Fibroblast of peridontal ligament (primary cell): ENCODE results near the gene COL1A1.

ENCODE experiments used
- DNase-seq: peaks from one replicate; pipeline ENCODE4 v3.0.0-alpha.2; 2010; ENCODE audit errors: extremely low read depth

COL1A1 gene

DNA sequence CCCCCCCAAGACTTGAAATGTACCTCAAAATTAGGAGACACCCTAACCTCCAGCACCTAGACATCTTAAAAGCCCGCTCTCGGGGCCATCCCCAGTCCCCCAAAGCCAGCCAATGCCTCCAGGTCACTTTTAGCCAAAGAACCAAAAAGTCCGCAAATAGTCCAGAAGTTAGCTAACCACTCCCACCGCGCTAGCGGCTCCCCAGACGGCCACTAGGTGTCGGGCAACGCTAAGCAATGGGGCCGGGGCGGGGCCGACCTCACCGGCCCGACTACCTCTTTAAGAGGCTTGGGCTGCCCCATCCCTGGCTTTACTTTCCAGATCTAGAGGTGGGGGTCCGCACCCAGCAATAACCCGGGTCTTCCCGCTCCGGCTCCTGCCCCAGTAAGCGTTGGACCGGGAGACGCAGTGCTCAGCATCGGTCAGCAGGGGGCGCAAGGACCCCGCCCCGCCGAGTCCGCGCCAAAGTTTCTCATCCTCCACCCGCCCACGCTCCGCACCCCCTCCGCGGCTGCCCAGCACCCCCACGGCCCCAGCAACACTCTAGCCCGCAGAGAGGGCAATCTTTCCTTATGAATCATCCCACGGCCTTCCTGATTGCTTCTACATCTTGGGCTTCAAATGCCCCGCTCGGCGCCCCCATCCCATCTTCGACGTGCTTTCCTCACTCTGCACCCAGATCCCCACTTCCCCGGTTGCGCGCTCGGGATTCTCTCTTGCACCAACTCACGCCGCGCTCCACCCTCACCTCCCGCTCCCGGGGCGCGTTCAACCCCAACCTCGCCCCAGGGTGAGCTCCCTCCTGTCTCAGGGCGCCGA is 765 bp downstream of the COL1A1 start:
- DNase-seq = peak; percentile 89

DNA sequence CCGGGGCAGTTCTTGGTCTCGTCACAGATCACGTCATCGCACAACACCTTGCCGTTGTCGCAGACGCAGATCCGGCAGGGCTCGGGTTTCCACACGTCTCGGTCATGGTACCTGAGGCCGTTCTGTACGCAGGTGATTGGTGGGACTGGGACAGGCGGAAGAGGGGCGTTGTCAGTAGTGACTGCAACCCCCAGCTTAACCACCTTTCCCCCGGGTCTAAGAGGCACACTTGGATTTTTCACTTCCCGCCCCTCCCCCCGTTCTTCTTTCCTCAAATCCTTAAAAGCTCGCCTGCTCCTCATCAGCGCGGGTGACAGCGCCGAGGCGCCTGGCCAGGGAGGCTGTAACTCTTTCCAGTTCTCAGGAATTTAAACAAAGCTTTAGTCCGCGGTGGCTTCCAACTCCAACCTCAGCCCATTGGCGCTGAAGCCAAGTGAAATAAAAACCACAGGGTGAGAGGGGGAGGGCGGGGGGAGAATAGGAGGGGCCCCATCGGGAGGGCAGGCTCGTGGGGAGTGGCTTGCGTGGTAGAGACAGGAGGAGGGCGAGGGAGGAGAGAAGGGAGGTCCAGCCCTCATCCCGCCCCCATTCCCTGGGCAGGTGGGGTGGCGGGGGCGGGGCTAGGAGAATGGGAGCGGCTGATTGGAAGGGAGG is 1.5 kb downstream of the COL1A1 start:
- DNase-seq = peak; percentile 96

DNA sequence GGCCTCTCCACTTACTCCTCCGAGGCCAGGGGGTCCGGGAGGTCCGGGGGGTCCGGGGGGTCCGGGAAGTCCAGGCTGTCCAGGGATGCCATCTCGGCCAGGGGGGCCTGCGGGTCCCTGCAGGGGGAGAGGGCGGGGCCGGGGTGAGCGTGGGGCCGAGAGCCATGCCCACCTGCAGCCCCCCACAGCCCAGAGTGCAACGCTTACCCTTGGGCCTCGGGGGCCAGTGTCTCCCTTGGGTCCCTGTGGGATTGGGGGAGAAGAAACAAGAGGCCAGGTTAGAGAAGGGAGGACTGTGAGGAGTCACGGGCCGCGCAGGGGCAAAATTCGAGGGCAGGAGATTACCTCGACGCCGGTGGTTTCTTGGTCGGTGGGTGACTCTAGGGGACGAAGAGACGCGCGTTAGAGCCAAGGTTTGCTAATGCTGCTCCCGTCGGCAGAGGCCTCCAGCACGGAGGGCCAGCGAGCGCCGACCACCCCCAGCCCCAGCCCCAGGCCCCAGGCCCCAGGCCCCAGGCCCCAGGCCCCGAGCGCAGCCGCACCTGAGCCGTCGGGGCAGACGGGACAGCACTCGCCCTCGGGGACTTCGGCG is 2.1 kb downstream of the COL1A1 start:
- DNase-seq = peak; percentile 30

- peak; percentile 70 for DNase-seq
Observed at GRCh38 chr17:50198026-50198669, 3.3 kb downstream of the COL1A1 start.

GRCh38 chr17:50196826-50197225 is 4.6 kb downstream of the COL1A1 start:
- peak; percentile 73 for DNase-seq

DNA sequence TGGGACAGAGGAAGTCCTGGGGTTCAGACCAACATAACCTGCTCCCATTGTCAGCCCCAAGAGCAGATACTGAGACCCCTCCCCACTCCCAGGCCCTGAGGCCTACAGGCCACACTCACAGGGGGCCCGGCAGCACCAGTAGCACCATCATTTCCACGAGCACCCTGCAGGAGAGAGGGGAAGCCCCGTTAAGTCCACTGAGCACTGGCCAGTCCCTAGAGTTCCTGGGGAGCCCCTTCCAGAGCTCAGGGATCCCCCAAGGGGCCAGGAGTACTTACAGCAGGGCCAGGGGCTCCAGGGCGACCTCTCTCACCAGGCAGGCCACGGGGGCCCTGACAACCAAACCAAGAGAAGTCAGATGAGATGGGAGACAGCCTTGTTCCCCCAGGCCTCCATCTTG is 5.4 kb downstream of the COL1A1 start:
- DNase-seq = no peak

DNA sequence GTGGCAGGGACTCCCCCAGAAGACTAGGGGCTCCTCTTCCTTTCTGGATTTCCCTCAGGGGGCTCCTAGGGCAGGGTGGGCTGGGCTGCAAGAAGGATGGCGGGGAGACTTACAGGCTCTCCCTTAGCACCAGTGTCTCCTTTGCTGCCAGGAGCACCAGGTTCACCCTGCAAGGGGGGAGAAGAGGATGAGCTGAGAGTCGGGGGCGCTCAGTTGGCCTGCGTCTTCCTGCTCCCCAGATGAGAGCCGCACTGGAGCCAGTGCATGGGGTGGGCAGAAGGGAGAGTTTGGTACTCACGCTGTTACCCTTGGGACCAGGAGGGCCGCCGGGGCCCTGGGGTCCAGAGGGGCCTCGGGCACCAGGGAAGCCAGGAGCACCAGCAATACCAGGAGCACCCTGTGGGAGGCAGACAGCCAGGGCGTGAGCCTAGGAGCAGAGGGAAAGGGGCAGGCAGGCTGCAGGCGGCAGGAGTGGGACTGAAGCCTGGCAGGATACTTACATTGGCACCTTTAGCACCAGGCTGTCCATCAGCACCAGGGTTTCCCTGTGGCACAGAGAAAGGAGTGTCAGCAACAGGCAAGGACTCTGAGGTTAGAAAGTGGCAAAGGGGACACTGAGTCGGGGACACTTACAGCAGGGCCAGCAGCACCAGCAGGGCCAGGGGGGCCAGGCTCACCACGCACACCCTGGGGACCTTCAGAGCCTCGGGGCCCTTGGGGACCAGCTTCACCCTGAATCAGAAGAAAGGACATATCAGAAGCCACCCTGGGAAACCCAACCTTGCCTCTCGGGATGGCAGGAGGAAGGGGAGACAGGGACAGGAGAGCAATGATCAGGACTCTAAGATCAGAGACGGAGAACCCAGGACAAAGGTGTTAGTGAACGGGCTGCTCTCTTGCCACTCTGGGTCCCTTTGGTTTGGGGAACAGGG is 6.2 kb downstream of the COL1A1 start:
- peak; percentile 62 for DNase-seq

DNA sequence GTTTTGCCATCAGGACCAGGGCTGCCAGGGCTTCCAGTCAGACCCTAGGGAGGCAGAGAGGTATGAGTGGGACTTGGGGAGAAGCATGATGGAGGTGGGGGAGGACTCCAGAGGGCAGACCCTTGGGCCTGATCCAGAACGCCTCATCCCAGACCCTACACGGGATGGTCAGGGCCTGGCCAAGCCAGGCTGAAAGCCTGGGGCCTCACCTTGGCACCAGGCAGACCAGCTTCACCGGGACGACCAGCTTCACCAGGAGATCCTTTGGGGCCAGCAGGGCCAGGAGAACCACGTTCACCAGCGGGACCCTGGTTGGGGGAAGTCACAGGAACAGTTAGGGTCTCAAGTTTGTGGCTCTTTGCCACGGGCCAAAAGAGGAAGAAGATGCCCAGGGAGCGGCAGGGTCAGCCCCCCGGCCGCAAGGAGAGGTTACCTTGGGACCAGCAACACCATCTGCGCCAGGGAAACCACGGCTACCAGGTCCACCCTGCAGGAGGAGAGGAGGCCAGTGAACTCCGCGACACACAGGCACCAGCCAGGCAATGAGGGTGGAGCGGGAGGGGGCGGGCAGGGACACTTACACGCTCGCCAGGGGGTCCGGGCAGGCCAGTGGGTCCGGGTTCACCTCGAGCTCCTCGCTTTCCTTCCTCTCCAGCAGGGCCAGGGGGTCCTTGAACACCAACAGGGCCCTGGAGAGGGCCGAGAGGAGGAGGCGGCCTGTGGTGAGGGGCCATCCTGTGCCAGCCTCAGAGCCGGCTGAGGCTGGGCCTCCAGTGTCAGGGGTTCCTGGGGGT is 7.1 kb downstream of the COL1A1 start:
- no peak for DNase-seq

DNA sequence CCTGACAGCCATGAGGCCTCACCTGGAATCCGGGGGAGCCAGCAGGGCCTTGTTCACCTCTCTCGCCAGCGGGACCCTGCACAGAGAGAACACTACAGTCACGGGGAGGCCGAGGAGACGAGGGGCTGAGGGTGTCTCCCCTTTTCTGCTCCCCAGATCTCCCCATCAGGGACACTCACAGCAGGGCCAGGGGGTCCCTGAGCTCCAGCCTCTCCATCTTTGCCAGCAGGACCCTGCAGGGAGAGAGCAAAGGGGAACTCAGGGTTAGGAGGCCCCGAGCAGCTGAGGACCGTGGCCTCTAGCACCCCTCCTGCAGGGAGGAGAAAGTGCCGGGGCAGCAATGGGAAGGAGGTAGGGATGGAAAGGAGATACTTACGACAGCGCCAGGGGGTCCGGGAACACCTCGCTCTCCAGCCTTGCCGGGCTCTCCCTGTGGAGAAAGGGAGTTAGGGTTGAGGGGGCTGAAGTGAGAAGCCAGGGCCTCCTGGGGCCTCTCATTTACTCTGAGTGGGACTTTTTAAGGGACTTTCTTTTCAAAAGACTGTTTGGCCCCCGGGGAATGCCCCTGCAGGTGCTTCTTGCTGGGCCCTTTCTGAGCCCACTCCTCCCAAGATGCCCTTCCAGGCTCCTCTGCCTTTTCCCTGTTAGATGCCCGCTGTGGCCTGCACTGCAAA is 8.7 kb downstream of the COL1A1 start:
- no peak for DNase-seq

DNA sequence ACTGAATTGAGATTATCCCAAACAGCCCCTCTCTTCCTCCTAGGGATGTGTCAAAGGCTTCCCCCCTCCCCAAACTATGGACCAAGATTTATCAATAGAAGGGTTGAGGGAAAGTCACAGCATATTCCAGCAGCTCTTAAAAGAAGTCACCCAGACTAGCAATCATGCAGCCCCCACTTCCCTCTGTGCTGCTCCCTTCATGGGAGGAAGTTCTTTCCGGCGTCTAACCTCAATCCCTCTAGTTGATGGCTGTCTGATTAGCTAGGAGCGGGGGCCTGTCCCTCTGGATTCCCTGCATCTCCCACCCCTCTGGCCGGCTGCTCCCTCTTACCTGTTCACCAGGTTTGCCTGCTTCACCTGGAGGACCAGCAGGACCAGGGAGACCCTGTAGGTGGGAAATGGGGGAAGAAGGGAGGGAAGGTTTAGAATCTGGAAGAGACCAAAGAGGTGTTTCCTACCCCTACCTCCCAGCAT is 9.2 kb downstream of the COL1A1 start:
- no peak for DNase-seq

DNA sequence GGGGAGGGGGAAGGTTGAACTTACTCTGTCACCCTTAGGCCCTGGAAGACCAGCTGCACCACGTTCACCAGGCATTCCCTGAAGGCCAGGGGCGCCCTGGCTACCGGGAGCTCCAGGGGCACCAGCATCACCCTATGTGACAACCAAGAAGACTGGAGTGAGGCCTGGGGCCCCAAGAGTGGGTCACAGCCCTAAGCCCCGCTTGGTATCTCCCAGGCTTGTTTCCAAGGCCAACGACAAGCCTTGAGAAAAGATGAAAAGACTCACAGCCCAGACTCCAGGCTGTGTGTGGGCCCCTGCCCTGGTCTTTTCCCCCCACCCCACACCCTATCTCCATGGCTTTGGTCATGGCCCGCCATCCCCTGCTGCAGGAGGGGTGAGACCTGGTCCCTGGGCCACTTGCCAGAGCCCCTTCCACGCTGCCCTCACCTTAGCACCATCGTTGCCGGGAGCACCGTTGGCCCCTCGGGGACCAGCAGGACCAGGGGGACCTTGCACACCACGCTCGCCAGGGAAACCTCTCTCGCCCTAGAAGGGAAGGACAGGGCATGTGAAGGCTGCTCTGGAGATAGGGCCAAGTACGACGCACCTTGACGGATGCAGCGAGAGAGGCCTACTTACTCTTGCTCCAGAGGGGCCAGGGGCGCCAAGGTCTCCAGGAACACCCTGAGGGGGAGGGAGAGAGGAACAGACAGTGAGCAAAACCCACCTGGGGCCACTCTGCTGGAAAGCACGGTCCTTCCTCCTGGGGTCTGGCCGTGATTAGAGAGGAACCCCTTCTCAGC is 9.9 kb downstream of the COL1A1 start:
- peak; percentile 48 for DNase-seq

DNA sequence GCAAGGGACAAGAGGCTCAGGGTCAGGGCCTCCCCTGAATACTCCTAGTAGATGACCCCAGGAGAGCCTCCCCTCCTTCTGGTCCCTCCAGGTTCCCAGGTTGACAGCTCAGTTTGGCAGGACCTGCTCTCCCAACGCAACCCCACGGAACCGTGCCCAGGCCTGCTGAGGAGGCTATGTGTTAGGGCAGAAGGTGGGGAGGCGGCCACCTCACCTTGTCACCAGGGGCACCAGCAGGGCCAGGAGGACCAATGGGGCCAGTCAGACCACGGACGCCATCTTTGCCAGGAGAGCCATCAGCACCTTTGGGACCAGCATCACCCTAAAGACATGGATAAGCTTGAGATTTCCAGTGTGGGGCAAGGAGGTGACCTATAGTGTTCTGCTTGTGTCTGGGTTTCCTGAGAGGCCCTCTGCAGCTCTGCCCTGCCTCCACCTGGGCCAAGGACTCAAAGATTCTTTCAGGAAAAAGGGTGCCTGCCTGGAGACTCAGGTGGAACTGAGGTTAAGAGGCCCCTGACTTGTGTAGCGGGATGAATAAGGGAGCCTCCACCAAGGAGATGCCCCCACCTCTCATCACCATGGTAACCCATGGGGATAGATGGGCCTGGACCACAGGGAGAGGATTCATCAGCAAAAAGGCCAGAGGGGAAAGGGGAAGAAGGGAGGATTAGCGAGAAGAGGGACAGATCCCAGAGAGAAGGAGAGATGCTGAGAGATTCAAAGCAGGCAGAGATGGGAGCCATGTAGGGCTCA is 10.7 kb downstream of the COL1A1 start:
- DNase-seq = peak; percentile 71

DNA sequence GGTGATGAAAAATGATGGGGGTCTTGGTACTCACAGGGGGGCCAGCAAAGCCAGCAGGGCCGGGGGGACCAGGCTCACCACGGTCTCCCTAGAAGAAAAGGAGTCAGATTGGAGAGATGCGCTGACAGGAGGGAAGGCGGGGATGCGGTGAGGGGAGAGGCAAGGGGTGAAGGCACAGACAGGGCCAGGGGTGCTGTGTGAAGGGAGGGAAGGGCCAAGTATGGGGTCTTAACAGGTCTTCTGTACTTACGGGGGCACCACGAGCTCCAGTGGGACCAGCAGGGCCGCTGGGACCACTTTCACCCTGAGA is 11.2 kb downstream of the COL1A1 start:
- no peak for DNase-seq

GRCh38 chr17:50189550-50190292 is 11.7 kb downstream of the COL1A1 start:
- peak; percentile 67 for DNase-seq

DNA sequence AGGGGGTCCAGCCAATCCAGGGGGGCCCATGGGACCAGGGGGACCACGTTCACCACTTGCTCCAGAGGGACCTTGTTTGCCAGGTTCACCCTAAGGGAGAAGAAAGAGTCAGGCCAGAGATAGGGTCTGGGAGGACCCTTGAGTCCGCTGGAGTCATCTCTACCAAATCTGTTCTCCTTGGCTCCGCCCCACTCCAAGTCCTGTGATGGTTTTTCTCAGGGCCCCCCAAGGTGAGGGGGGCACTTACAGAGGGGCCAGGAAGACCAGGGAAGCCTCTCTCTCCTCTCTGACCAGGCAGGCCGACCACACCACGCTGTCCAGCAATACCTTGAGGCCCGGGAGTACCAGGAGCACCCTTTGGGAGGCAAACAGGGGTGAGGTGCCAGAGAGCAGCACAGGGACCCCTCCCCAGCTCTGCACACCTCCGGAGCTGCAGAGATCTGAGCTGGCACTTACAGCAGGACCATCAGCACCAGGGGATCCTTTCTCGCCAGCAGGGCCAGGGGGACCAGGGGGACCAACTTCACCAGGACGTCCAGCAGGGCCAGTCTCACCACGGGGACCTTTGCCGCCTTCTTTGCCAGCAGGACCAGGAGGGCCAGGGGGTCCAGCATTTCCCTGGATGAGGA is 12.4 kb downstream of the COL1A1 start:
- peak; percentile 70 for DNase-seq

DNA sequence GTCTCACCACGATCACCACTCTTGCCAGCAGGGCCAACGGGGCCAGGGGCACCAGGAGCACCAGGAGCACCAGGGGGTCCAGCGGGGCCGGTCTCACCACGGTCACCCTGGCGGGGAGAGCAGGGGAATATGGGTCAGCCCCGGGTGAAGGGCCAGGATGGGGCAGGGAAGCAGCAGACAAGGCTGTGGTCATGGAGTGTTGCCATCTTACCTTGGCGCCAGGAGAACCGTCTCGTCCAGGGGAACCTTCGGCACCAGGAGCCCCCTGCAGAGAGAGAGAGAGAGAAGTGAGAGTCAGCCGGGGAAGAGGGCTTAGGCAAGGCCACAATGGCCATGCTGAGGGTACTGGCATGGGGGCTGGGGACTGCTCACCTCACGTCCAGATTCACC is 12.9 kb downstream of the COL1A1 start:
- peak; percentile 66 for DNase-seq
